Mucosa of descending colon (tissue), 3 donors: ENCODE data around the gene EMC9. TPM values are rescaled to one million over a fixed set of nuclear protein-coding genes. Genes with fewer than 3 reads are reported as not detected.
A peak's percentile ranks its signal among the peaks of the same experiment; 100 is the strongest.

Experiments used
- ATAC-seq: fragments of 200-7000 bp; cut with Tn5 transposase; one replicate; pipeline ENCODE4 v1.9.1; 2020; ENCODE audit warnings: mild to moderate bottlenecking, moderate library complexity
- DNase-seq, 3 donors: peaks; one replicate each; pipeline ENCODE4 v3.0.0-alpha.2; 2020
- H3K36me3 ChIP-seq: fragments of 200-600 bp; one replicate; pipeline ENCODE4 v1.8.0; 2021; ENCODE audit warnings: low read depth, mild to moderate bottlenecking
- H3K4me1 ChIP-seq: fragments of 200-600 bp; one replicate; pipeline ENCODE4 v1.8.0; 2021; ENCODE audit warnings: low read depth, mild to moderate bottlenecking
- H3K4me3 ChIP-seq: fragments of 200-600 bp; one replicate; pipeline ENCODE4 v1.8.0; 2021; ENCODE audit warnings: mild to moderate bottlenecking
- H3K9me3 ChIP-seq: fragments of 200-600 bp; one replicate; pipeline ENCODE4 v1.8.0; 2021; ENCODE audit warnings: mild to moderate bottlenecking
- intact Hi-C, 2 donors: fragments of 100-400 bp; cut with DNase I in 1 of 2; cut with micrococcal nuclease in 1 of 2; formaldehyde crosslinking; loops; one replicate each; pipeline versions ENCODE4 v1.11.0 to v1.11.1; 2022; cut with DNase I, micrococcal nuclease
- total RNA-seq, 3 donors: library from RNA; stranded (reverse); fragmentation: NEBNext Ultra II Directional in 2 of 3; extraction: Animal tissue kit (Norgen Biotek cat#: 25700) in 2 of 3; gene quantifications; one replicate each; pipeline versions ENCODE4 v1.2.1 to v1.2.4, GENCODE V29; 2021 to 2023
- TF ChIP-seq, protein P1 (sequence below): fragments of 200-600 bp; IDR thresholded peaks from one replicate; pipeline ENCODE4 v1.8.0; 2022; ENCODE audit warnings: antibody characterized with exemption, mild to moderate bottlenecking
- donor health status: DM: no; HTN: no; CAD: no; lungs with moderate emphysema.
- donor health status: DM: no; HTN: no; CAD: no.
- donor health status: DM: no; HTN: yes; CAD: no.

The EMC9 gene
- total RNA-seq, 3 donors from 2014 or later = 18.3 to 24.9 (median 20.4) TPM

DNA sequence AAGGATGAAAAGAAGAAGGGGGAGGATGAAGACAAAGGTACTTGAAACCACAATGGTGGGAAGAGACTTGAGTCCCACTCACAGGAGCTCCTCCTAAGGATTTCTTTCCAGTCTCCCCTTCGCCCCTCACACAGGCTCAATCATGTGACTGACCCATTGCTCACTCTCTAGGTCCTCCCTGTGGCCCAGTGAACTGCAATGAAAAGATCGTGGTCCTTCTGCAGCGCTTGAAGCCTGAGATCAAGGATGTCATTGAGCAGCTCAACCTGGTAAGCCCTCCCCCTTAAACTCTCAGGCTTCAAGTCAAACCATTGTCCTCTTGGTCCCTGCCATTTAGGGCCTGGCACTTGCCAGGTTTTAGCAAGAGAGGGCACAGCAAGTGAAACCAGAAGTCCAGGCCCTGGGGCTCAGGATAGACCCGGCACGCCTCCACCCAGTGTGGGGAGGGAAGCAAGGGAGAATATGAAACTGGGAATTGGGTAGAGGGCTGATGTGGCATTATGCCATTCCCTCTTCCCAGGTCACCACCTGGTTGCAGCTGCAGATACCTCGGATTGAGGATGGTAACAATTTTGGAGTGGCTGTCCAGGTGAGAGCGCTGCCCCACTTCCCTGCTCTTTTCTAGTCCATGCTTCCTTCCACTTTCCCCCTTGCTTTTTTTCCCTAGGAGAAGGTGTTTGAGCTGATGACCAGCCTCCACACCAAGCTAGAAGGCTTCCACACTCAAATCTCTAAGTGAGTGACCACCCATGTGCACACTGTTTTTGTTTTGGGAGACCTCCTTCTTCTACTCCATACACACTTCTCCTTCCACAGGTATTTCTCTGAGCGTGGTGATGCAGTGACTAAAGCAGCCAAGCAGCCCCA, 3.6 kb downstream of the EMC9 start:
- Histone ChIP-seq H3K9me3 (no peaks in the 10 kb centered on the region), H3K4me3 (no peak overlapping the region), H3K4me1 (peaks cover 43% of the 10 kb centered on the region), H3K36me3 (no peaks in the 10 kb centered on the region)
- DNase-seq (no peak), ATAC-seq (no peak)
- TF ChIP-seq, protein P1, sequence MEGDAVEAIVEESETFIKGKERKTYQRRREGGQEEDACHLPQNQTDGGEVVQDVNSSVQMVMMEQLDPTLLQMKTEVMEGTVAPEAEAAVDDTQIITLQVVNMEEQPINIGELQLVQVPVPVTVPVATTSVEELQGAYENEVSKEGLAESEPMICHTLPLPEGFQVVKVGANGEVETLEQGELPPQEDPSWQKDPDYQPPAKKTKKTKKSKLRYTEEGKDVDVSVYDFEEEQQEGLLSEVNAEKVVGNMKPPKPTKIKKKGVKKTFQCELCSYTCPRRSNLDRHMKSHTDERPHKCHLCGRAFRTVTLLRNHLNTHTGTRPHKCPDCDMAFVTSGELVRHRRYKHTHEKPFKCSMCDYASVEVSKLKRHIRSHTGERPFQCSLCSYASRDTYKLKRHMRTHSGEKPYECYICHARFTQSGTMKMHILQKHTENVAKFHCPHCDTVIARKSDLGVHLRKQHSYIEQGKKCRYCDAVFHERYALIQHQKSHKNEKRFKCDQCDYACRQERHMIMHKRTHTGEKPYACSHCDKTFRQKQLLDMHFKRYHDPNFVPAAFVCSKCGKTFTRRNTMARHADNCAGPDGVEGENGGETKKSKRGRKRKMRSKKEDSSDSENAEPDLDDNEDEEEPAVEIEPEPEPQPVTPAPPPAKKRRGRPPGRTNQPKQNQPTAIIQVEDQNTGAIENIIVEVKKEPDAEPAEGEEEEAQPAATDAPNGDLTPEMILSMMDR = no peak
- intact Hi-C loops = no loop called here

DNA sequence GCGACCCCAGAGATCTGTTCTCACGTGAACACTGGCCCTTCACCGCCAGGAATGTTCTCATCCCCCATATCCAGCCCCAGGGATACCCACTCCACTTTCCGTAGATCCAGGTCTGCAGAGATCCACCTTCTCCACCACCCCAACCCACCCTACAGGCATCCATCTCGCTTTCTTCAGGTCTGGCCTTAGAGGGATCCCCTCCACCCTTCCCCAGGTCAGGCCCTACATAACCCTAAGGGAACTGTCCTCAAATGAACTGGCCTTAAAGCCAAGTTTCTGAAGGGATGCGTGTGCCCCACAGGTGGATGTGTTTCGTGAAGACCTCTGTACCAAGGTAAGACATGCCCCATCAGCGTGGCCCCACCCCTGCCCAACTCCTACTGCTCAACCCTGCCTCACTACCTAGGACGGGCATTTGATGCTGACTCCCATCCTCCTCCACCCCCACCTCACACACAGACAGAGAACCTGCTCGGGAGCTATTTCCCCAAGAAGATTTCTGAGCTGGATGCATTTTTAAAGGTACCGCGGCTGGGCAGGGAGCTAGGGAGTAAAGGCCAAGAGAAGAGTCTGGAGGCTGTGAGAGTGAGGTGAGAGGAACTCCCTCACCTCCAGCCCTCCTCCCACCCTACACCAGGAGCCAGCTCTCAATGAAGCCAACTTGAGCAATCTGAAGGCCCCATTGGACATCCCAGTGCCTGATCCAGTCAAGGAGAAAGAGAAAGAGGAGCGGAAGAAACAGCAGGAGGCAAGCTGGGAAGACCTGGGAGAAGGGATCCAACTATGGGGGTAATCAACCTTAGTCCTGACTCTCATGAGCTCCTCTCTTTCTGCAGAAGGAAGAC, 4.5 kb downstream of the EMC9 start:
- intact Hi-C loops = no loop called here
- Histone ChIP-seq H3K4me1 (peaks cover 35% of the 10 kb centered on the region), H3K4me3 (peak overlapping the region; percentile 98), H3K36me3 (no peaks in the 10 kb centered on the region), H3K9me3 (no peaks in the 10 kb centered on the region)
- TF ChIP-seq, protein P1 = no peak
- DNase-seq (no peak), ATAC-seq (no peak)

DNA sequence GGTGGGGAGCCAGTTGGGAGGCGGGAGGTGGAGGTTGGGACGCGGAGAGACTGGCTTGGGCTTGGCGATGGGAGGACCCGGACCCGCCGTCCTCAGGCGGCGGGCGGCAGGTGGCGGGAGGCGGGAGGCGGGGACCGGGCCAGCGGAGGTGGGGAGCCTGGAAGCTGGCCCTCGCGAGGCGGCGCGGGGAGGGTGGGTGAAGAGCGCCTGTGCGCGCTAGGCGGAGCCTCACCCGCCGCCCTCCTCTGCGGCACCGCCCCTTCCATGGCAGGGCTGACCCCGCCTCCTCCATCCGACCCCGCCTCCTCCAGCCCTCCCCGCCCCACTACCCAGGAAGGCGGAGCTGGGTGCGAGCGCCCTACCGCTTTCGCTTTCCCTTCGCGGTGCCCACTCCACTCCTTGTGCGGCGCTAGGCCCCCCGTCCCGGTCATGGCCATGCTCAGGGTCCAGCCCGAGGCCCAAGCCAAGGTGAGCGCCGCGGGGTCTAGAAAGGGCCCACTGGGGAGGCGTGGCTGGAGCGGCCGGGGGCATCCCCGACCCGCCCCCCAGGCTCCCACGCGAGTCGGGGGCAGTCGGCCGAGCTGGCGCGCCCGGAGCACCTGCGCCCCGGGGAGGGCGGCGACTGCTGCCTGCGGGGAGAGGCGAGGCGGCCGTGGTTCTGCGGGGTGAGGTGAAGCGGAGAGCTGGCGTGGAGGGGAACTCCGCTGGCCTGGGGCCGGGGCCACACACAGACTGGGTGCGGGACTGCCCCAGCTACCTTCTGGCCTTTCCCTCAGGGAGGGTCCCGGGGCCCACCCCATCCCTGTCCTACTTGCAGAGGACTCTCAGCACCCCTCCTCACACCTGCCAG, 5.3 kb downstream of the EMC9 start, which contains the start of gene PSME1:
PSME1 (plus strand) TSS at position 361 of the 850 bp plus-strand sequence; CDS start at position 430, 69 bp downstream.
- Histone ChIP-seq H3K4me1 (peaks cover 30% of the 10 kb centered on the region), H3K9me3 (no peaks in the 10 kb centered on the region), H3K36me3 (no peaks in the 10 kb centered on the region), H3K4me3 (peak within 1 kb of the TSS; percentile 98)
- ATAC-seq = peak; percentile 97
- intact Hi-C loops = no loop called here
- TF ChIP-seq, protein P1 = no peak
- DNase-seq = peak; percentile 96 to 99 (median 97)

DNA sequence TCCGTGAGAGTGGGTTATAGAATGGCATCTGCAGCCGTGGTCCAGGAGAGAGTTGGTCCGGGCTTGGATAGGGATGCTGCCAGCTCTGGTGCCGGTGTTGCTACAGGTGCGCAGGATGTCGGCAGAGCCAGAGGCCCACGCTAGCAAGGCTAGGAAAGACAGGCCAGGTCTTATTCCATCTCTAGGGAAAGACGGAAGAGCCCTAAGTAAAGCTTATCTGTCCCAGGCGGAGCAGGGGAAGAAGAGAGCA, 5.9 kb downstream of the EMC9 start:
- no peaks in the 10 kb centered on the region for H3K9me3 ChIP-seq
- DNase-seq (no peak), ATAC-seq (no peak)
- H3K4me3 ChIP-seq = no peak overlapping the region
- no peaks in the 10 kb centered on the region for H3K36me3 ChIP-seq
- H3K4me1 ChIP-seq = peaks cover 30% of the 10 kb centered on the region
- intact Hi-C loops = no loop called here
- TF ChIP-seq, protein P1 = no peak

DNA sequence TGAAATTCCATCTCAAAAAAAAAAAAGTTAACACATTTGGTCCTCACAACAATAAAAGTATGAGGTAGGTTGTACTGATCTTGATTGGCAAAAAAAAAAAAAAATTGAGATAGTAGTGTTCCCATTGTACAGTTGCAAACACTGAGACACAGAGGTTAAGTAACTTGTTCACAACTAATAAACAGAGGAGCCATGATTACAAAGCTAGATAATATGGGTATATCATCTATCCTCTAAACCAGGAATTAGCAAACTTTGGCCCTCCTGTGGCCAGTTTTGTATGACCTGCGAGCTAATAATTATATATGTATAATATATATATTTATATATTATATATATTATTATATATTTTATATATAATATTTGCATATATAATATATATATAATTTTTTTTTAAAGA, 7.7 kb downstream of the EMC9 start:
- Histone ChIP-seq H3K36me3 (no peaks in the 10 kb centered on the region), H3K4me1 (peaks cover 17% of the 10 kb centered on the region), H3K9me3 (no peaks in the 10 kb centered on the region), H3K4me3 (no peak overlapping the region)
- intact Hi-C loops = no loop called here
- DNase-seq = no peak
- ATAC-seq = no peak
- TF ChIP-seq, protein P1 = no peak
